ENCODE results near the gene UNKL. TPM values are rescaled to one million over a fixed set of nuclear protein-coding genes. Genes with fewer than 3 reads are reported as not detected.

UNKL gene
- total RNA-seq, 2 experiments from 2014 or later = 60.4 to 68.7 TPM

DNA sequence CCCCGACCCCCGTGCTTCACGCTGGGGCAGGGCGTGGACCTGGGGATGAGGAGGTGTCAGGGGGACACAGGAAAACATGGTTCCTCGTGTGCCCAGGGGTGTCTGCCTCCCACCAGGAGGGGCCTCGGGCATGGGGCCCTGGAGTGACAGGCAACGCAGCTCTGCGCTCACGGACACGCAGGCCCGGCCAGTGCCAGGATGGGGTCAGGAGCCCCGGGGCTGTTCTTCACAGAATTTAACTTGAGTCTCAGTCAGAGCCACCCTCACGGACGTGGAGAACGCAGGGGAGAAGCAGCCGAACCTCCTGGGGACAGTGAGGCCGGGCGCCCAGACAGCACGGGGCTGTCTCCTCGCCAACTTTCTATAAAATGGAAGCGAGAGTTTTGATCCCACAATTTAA, 16.7 kb downstream of the UNKL start:
- DNase-seq (no peak), ATAC-seq (ENCODE audit: low read depth) (no peak)
- Mint-ChIP-seq H3K36me3 (no peaks in the 10 kb centered on the region), H3K27me3 (no peaks in the 10 kb centered on the region), H3K4me1 (no peaks in the 10 kb centered on the region), H3K4me3 (no peak overlapping the region), H3K9me3 (no peaks in the 10 kb centered on the region), H3K27ac (no peak overlapping the region)
- POLR2A ChIA-PET = no interaction called here

DNA sequence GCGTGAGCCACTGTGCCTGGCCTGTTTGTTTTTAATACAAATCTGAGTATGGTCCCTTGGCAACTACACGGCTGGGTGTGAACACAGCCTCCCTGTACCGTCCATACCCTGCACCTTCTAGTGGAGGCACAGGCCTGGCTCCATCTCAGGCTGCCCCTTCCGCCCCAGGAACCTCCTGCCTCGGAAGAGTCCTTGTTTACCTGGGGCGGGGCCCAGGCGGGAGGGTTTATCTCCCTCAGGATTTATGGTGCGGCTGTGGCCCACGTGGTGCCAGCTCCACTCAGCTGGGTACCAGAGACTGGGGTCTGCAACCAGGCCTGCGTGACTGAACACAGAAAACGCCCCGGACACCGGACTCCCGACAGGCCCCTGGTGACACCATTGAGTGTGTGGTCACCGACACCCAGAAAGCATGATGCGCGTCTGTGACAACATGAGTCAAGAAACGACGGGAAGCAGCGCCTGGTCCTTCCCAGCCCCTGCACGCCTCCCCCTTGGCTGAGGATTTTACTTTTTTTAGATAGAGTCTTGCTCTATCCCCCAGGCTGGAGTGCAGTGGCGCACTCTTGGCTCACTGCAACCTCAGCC, 19.0 kb downstream of the UNKL start:
- Mint-ChIP-seq H3K9me3 (no peaks in the 10 kb centered on the region), H3K27me3 (no peaks in the 10 kb centered on the region), H3K36me3 (peaks cover 2% of the 10 kb centered on the region), H3K27ac (no peak overlapping the region), H3K4me3 (no peak overlapping the region), H3K4me1 (peaks cover 2% of the 10 kb centered on the region)
- POLR2A ChIA-PET = no interaction called here
- ATAC-seq (ENCODE audit: low read depth) = no peak
- DNase-seq = no peak

DNA sequence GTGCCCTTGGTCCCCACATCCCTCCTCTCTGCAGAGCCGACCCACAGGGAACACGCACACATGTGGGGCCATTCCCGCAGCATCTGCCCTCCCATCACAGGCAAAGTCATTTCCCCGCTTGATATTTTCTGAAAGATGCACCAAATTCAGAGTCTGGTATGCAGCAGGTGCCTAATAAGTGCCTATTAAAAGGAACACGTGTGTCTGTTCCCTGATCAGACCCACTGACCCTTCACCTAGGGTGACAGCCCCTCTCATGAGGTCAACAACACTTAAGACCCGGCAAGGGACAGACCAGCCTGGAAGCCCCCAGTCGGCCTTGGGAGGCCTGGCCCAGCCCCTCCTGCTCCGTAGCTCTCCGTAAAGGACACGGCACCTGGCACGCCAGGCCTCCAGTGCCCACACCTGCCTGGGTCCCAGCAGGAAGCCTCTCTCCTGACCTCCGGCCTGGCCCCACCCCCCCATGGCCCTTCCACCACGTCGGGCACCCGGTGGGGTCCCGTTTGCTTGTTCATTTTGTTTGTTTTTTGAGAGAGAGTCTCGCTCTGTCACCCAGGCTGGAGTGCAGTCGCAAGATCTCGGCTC, 20.0 kb downstream of the UNKL start:
- POLR2A ChIA-PET = no interaction called here
- Mint-ChIP-seq H3K27ac (no peak overlapping the region), H3K36me3 (peaks cover 4% of the 10 kb centered on the region), H3K27me3 (no peaks in the 10 kb centered on the region), H3K9me3 (no peaks in the 10 kb centered on the region), H3K4me1 (peaks cover 2% of the 10 kb centered on the region), H3K4me3 (no peak overlapping the region)
- ATAC-seq (ENCODE audit: low read depth) = no peak
- DNase-seq = no peak

DNA sequence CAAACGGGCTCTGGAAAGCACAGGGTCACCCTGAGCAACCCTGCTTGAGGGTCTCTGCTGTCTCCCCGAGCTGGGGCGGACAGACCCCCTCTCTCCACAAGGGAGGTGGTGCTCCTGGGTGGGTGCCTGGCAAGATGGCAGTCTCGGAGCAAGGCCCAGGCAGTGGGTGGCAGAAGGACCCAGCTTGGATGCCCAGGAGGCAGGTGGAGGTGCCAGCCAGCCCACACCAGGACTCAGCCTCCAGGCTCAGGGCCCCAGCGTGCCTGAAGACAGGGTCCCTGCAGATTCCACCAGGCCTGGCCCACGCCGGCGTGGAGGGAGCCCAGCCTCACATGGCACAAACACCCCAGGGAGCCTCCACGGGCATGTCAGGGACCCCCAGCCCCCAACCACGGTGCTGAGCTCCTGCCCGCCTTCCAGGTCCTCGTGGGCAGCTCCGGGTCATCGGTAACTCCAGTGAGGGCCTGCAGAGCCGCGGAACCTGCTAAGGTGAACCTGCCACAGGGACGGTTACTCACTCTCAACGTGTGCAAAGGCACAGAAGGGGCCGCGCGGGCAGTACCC, 20.8 kb downstream of the UNKL start:
- ATAC-seq (ENCODE audit: low read depth) (no peak), DNase-seq (no peak)
- POLR2A ChIA-PET = no interaction called here
- no peaks in the 10 kb centered on the region for H3K27me3 Mint-ChIP-seq
- no peak overlapping the region for H3K4me3 Mint-ChIP-seq
- no peak overlapping the region for H3K27ac Mint-ChIP-seq
- no peaks in the 10 kb centered on the region for H3K9me3 Mint-ChIP-seq
- peaks cover 2% of the 10 kb centered on the region for H3K4me1 Mint-ChIP-seq
- peaks cover 4% of the 10 kb centered on the region for H3K36me3 Mint-ChIP-seq

DNA sequence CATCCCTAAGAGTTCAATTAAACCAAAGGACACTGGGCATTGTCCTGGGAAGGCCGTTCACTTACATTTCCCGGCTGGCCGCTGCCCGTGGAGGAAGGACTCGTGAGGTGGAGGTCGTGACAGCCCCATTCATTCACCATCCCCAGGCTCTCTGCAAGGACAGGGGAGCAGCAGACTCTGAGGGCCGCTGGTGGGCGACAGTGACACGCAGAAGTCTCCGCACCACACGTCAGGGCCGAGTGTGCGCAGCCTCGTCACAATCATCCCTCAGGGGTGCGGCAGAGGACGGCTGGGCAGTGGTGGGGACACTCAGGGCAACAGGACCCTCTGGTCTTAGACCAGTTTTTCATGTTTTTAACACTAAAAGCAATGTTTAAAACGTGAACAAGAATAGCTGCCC, 21.7 kb downstream of the UNKL start:
- no peak overlapping the region for H3K4me3 Mint-ChIP-seq
- H3K9me3 Mint-ChIP-seq = no peaks in the 10 kb centered on the region
- DNase-seq (no peak), ATAC-seq (ENCODE audit: low read depth) (no peak)
- peaks cover 2% of the 10 kb centered on the region for H3K4me1 Mint-ChIP-seq
- POLR2A ChIA-PET = no interaction called here
- H3K36me3 Mint-ChIP-seq = peaks cover 4% of the 10 kb centered on the region
- H3K27ac Mint-ChIP-seq = no peak overlapping the region
- H3K27me3 Mint-ChIP-seq = no peaks in the 10 kb centered on the region

DNA sequence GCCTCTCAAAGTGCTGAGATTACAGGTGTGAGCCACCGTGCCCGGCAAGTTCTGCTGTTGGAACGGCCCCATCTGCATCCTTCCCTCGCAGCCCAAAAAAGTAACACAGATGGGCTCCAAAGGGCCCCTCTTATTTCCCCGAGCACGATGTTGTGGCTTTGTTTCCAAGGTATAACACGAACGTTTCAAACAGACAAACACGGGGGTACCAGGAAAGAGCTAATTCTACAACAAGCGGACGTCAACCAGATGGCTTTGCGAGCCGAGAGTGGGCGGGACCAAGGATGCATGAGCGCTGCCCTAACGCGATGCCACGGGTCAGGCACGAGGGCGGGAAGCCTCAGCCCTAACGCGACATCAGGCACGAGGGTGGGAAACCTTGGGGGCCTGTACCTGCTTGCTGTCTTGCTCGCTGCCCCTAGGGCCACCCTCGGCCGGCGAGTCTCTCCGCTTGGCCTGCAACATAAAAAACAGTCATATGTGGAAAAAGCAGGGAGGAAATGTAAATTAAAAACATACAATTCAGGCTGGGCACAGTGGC, 24.2 kb downstream of the UNKL start:
- Mint-ChIP-seq H3K27me3 (no peaks in the 10 kb centered on the region), H3K4me1 (peaks cover 2% of the 10 kb centered on the region), H3K27ac (no peak overlapping the region), H3K4me3 (no peak overlapping the region), H3K36me3 (peaks cover 4% of the 10 kb centered on the region), H3K9me3 (no peaks in the 10 kb centered on the region)
- no peak for ATAC-seq (ENCODE audit: low read depth)
- no peak for DNase-seq
- POLR2A ChIA-PET = no interaction called here

DNA sequence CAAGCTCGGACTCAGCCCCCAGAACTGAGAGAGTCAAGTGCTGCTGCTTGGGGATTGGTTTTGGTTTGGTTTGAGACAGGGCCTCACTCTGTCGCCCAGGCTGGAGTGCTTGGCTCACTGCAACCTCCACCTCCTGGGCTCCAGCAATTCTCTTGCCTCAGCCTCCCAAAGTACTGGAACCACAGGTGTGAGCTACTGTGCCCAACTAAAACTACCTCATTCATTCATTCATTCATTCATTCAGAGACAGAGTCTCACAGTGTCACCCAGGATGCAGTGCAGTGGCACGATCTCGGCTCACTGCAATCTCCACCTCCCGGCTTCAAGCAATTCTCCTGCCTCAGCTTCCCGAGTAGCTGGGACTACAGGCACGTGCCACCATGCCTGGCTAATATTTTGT, 24.7 kb downstream of the UNKL start:
- no peak for DNase-seq
- Mint-ChIP-seq H3K27ac (no peak overlapping the region), H3K9me3 (no peaks in the 10 kb centered on the region), H3K36me3 (peaks cover 7% of the 10 kb centered on the region), H3K27me3 (no peaks in the 10 kb centered on the region), H3K4me1 (peaks cover 2% of the 10 kb centered on the region), H3K4me3 (no peak overlapping the region)
- POLR2A ChIA-PET = no interaction called here
- ATAC-seq (ENCODE audit: low read depth) = no peak

DNA sequence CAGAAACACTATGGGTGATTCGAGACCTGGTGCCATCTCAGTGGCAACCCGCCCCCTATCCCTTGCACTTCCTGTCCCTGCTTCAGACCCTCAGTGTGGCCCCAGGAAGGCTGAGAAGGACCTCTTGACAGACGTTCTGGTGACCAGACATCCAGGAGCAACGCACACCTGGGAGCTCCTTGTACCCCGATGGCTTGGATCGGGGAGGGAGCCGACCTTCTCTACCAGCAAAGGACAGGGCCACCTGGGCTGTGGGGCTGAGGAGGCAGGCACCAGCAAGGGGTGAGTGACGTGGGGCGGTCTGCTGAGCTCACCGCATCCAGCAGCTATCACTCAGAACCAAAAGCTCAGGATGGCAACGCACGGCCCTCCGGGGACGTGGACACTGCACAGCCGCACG, 27.2 kb downstream of the UNKL start:
- Mint-ChIP-seq H3K4me3 (no peak overlapping the region), H3K27me3 (no peaks in the 10 kb centered on the region), H3K4me1 (peaks cover 2% of the 10 kb centered on the region), H3K9me3 (no peaks in the 10 kb centered on the region), H3K27ac (no peak overlapping the region), H3K36me3 (peaks cover 7% of the 10 kb centered on the region)
- ATAC-seq (ENCODE audit: low read depth) (no peak), DNase-seq (no peak)
- POLR2A ChIA-PET = no interaction called here

DNA sequence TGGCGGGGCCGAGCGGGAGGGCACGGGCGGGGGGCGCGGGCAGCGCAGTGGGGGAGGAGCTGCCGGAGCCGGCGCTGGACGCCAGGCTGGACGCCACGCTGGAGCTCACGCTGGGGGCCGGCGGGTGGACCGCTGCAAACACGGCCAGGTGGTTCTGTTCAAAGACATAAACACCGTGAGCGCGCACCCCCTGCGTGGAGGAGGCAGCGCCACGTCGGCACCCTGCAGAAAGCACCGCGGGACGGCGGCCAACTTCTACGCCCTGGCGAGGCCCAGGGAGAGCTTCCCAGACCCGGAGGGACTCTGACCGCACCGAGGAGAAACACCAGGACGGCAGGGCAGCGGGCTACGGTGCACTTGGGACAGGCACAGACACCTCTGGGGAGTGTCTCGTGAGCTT, 29.3 kb downstream of the UNKL start:
- ATAC-seq (ENCODE audit: low read depth) (no peak), DNase-seq (no peak)
- no peak overlapping the region for H3K27ac Mint-ChIP-seq
- H3K9me3 Mint-ChIP-seq = no peaks in the 10 kb centered on the region
- no peaks in the 10 kb centered on the region for H3K4me1 Mint-ChIP-seq
- POLR2A ChIA-PET = no interaction called here
- H3K27me3 Mint-ChIP-seq = no peaks in the 10 kb centered on the region
- peaks cover 7% of the 10 kb centered on the region for H3K36me3 Mint-ChIP-seq
- no peak overlapping the region for H3K4me3 Mint-ChIP-seq

DNA sequence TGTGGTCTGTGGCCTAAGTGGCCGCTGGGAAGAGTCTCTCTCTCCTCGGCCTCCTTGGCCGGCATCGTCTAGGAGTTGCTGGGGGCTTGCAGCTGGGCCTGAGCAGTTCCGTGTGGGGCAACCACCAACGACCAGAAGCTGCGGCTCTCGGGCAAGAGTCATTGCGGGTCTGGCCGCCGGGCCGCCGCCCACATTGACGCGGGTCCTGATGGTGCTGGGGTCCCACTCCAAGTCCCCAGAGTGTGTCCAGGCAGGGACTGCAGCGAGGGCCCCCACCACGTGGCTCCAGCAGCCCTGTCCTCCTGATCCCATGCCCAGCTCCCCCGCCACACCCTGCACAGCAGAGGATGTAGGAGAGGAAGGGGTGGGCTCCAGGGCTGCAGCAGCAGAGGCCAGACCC, 30.9 kb downstream of the UNKL start:
- H3K4me3 Mint-ChIP-seq = no peak overlapping the region
- peaks cover 6% of the 10 kb centered on the region for H3K36me3 Mint-ChIP-seq
- H3K4me1 Mint-ChIP-seq = peaks cover 6% of the 10 kb centered on the region
- DNase-seq = no peak
- H3K27ac Mint-ChIP-seq = no peak overlapping the region
- no peaks in the 10 kb centered on the region for H3K9me3 Mint-ChIP-seq
- no peaks in the 10 kb centered on the region for H3K27me3 Mint-ChIP-seq
- no peak for ATAC-seq (ENCODE audit: low read depth)
- POLR2A ChIA-PET = no interaction called here

DNA sequence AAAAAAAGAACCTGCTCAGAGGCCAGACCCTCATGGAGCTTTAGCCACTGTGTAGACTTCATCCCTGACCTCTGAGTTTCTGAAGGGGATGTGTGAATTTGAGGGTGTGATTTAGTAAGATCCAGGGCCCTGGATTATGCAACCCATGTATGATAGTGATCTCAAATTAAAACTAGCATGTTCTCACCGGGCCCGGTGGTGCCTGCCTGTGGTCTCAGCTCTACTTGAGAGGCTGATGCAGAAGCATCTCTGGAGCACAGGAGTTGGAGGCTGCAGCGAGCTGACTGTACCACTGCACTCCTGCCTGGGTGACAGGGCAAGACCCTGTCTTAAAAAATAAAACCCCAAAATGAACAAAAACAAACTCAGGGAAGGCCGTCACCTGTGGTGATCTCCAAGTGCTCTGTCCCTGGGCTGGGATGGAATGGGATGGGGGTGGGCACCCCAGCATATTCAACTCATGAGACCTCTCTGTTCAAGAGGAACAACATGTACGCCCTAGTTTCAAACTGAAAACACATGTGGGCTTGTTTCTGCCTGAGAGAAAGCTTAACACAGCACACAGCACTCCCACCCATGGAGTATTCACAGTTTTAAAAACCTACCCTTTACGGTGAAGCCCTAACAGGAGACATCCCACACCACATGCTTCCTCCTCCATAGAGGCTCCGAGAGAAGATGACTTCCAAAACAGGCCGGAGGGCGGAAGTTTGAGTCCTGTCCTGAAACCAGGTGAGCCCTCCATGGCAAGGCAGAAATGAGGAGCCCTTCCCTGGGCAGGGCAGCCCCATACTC, 32.7 kb downstream of the UNKL start:
- Mint-ChIP-seq H3K27me3 (no peaks in the 10 kb centered on the region), H3K27ac (no peak overlapping the region), H3K9me3 (no peaks in the 10 kb centered on the region), H3K4me1 (peaks cover 13% of the 10 kb centered on the region), H3K36me3 (peaks cover 6% of the 10 kb centered on the region), H3K4me3 (no peak overlapping the region)
- ATAC-seq (ENCODE audit: low read depth) = no peak
- POLR2A ChIA-PET = interaction anchor here (1.1 kb wide), 1 partner anchor 39 kb away, joined by 3 read pairs; the partner anchor contains the start of gene UQCC4
- no peak for DNase-seq

DNA sequence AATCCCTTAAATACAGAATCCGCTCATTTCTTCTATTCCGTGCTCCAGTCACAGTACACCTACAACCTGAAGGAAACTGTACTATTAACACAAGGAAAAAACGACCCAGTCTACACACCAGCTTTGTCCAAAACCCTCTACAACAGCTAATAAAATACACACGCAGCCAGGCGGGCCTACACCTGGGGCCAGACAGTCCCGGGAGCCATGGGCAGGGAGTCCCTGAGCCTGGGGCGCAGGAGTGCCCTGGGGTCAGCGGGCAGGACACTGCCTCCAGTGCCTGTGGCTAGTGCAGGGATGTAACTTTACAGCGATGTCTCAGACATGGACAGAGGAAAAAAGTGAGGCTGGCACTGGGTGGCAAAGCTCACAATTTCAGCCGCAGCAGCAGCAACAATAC, 34.3 kb downstream of the UNKL start:
- H3K4me3 Mint-ChIP-seq = peak overlapping the region; percentile 75
- POLR2A ChIA-PET = interaction anchor here (0.6 to 1.2 kb wide), 5 partner anchors 19 to 775 kb away, joined by 3 to 4 read pairs (median 3); partner anchors contain the start of gene TRAF7
- H3K27ac Mint-ChIP-seq = peak overlapping the region; percentile 45
- no peaks in the 10 kb centered on the region for H3K27me3 Mint-ChIP-seq
- ATAC-seq (ENCODE audit: low read depth) = no peak
- DNase-seq = no peak
- H3K36me3 Mint-ChIP-seq = peaks cover 6% of the 10 kb centered on the region
- peaks cover 13% of the 10 kb centered on the region for H3K4me1 Mint-ChIP-seq
- H3K9me3 Mint-ChIP-seq = no peaks in the 10 kb centered on the region

DNA sequence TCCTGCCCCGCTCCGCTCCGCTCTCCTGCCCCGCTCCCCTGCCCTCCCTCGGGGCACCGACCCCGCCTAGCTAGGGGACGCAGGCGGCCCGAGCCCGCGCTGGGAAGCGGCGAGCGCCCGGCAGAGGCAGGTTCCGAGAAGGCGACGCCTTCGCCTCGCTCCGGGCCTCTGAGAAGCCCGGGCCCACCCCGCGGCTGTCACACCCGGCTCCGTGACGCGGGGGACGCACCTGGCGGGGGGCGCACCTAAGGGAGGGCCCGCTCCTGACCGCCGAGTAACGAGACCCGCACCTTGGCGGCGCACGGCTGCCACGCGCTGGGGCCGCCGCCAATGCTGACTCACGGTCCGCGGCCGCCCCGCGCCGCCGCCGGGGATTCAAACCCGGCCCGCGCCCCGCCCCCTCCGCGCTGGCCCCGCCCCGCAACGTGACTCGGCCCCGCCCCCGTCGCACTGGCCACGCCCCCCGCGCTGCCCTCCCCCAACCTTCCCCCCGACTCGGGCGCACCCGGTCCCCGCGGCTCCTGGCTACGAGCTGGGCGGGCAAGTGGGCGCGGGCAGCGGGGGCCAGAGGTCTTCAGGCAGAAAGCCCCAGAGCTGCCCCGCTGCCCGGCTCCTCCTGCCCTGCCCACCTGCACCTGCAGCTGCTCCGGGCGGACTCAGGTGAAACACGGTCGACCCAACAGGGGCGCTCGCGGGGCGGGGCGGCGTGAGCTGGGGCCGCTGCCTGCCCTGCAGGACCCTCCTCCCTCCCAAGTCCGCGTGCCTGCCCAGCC, 35.0 kb downstream of the UNKL start:
- POLR2A ChIA-PET = interaction anchor here (0.7 to 1.8 kb wide), 4 partner anchors 20 to 41 kb away, joined by 3 to 9 read pairs (median 4); partner anchors contain the start of gene UQCC4
- DNase-seq = peak; percentile 83
- Mint-ChIP-seq H3K9me3 (no peaks in the 10 kb centered on the region), H3K27me3 (no peaks in the 10 kb centered on the region), H3K36me3 (peaks cover 3% of the 10 kb centered on the region), H3K4me3 (peak overlapping the region; percentile 75), H3K4me1 (peaks cover 13% of the 10 kb centered on the region), H3K27ac (peak overlapping the region; percentile 45)
- ATAC-seq (ENCODE audit: low read depth) = peak; percentile 75

All from activated naive CD8-positive, alpha-beta T cell treated with anti-CD3 and anti-CD28 coated beads, Interleukin-2, amount 10 ng/mL, durations not matched to agents 7 days and 5 days (primary cell).